Muscle of leg (tissue), 11 donors: Measurements from ENCODE around the gene NDUFB2. TPM values are rescaled to one million over a fixed set of nuclear protein-coding genes. Genes with fewer than 3 reads are reported as not detected.

Experiments used
- DNase-seq: peaks from one replicate; pipeline ENCODE4 v3.0.0; 2013
- H3K27ac ChIP-seq: one replicate; pipeline ENCODE4 v1.5.1; 2013; ENCODE audit warnings: mild to moderate bottlenecking, low read length, control low read depth
- H3K27me3 ChIP-seq: one replicate; pipeline ENCODE4 v1.6.1; 2013; ENCODE audit warnings: low read length; ENCODE audit not compliant: control insufficient read depth, insufficient read depth
- H3K36me3 ChIP-seq: one replicate; pipeline ENCODE4 v1.6.1; 2013; ENCODE audit warnings: low read length; ENCODE audit not compliant: control insufficient read depth, insufficient read depth
- H3K4me1 ChIP-seq: one replicate; pipeline ENCODE4 v1.6.1; 2013; ENCODE audit warnings: low read length; ENCODE audit not compliant: control insufficient read depth, insufficient read depth
- H3K4me3 ChIP-seq: one replicate; pipeline ENCODE4 v1.5.1; 2013; ENCODE audit warnings: low read length, control low read depth
- H3K9me3 ChIP-seq: replicated peaks from 2 replicates; pipeline ENCODE4 v1.6.1; 2013; ENCODE audit warnings: low read depth, low read length; ENCODE audit not compliant: control insufficient read depth
- WGBS: methylation state at CpG from one replicate; pipeline ENCODE4 v1.1.5; 2013; ENCODE audit warnings: missing lambda C conversion rate; ENCODE audit not compliant: insufficient coverage; 5-methylcytosine and 5-hydroxymethylcytosine counted together
- polyA plus RNA-seq, 8 donors: library from polyadenylated mRNA; unstranded; fragments of 120-200 nt; gene quantifications; one replicate each; pipeline versions ENCODE4 v1.2.1 to v1.2.3, GENCODE V29; 2013; ENCODE audit warnings: inconsistent platforms in 1 of 8, low replicate concordance in 1 of 8; ENCODE audit not compliant: insufficient read length in 8 of 8, insufficient read depth in 1 of 8
- total RNA-seq: library from RNA; stranded (reverse); fragments of 120-200 nt; gene quantifications from one replicate; pipeline ENCODE4 v1.2.4, GENCODE V29; 2013

Gene NDUFB2
- total and polyA plus RNA-seq, 9 donors = 147 to 270 (median 166) TPM

- DNase-seq = no peak
- 80% methylated on average over 2 of the region's 4 CpGs for WGBS
- Histone ChIP-seq H3K27ac (no peak overlapping the region), H3K4me1 (peaks cover 18% of the 10 kb centered on the region), H3K36me3 (no peaks in the 10 kb centered on the region), H3K9me3 (no peaks in the 10 kb centered on the region), H3K4me3 (no peak overlapping the region), H3K27me3 (no peaks in the 10 kb centered on the region)
Observed at GRCh38 chr7:140670343-140670935, 26.1 kb upstream of the NDUFB2 start.

- H3K27me3 ChIP-seq = no peaks in the 10 kb centered on the region
- H3K9me3 ChIP-seq = no peaks in the 10 kb centered on the region
- H3K27ac ChIP-seq = no peak overlapping the region
- DNase-seq = no peak
- H3K4me3 ChIP-seq = no peak overlapping the region
- H3K36me3 ChIP-seq = peaks cover 3% of the 10 kb centered on the region
- WGBS = 75% methylated on average over 10 of the region's 15 CpGs
- H3K4me1 ChIP-seq = peaks cover 18% of the 10 kb centered on the region
Observed at GRCh38 chr7:140671966-140672365, 24.5 kb upstream of the NDUFB2 start.

- H3K9me3 ChIP-seq = no peaks in the 10 kb centered on the region
- peaks cover 18% of the 10 kb centered on the region for H3K4me1 ChIP-seq
- peak; percentile 58 for DNase-seq
- H3K27ac ChIP-seq = peak within 1 kb of the TSS; percentile 65
- WGBS = 0% methylated on average over 15 of the region's 41 CpGs
- H3K4me3 ChIP-seq = peak within 1 kb of the TSS; percentile 66
- H3K27me3 ChIP-seq = no peaks in the 10 kb centered on the region
- H3K36me3 ChIP-seq = peaks cover 4% of the 10 kb centered on the region
Observed at GRCh38 chr7:140672382-140673062, 24.0 kb upstream of the NDUFB2 start, which contains the start of gene ADCK2. Gene ADCK2 (plus strand): TSS chr7:140672945. CDS start chr7:140673331, 386 bp downstream.

- no peaks in the 10 kb centered on the region for H3K27me3 ChIP-seq
- peak; percentile 64 for DNase-seq
- H3K4me3 ChIP-seq = peak overlapping the region; percentile 66
- H3K4me1 ChIP-seq = peaks cover 18% of the 10 kb centered on the region
- H3K36me3 ChIP-seq = peaks cover 10% of the 10 kb centered on the region
- under 1% methylated on average over 71 of the region's 72 CpGs for WGBS
- H3K27ac ChIP-seq = peak overlapping the region; percentile 65
- no peaks in the 10 kb centered on the region for H3K9me3 ChIP-seq
Observed at GRCh38 chr7:140673063-140673773, 23.3 kb upstream of the NDUFB2 start.

GRCh38 chr7:140673774-140674155, 22.7 kb upstream of the NDUFB2 start:
- DNase-seq = no peak
- 23% methylated on average over 15 of the region's 18 CpGs for WGBS
- peaks cover 11% of the 10 kb centered on the region for H3K36me3 ChIP-seq
- no peaks in the 10 kb centered on the region for H3K27me3 ChIP-seq
- peak overlapping the region; percentile 65 for H3K27ac ChIP-seq
- peaks cover 18% of the 10 kb centered on the region for H3K4me1 ChIP-seq
- no peaks in the 10 kb centered on the region for H3K9me3 ChIP-seq
- peak overlapping the region; percentile 66 for H3K4me3 ChIP-seq

- DNase-seq = no peak
- H3K4me1 ChIP-seq = peaks cover 18% of the 10 kb centered on the region
- no peaks in the 10 kb centered on the region for H3K27me3 ChIP-seq
- 91% methylated on average over 4 of the region's 5 CpGs for WGBS
- H3K36me3 ChIP-seq = peaks cover 17% of the 10 kb centered on the region
- H3K4me3 ChIP-seq = no peak overlapping the region
- no peak overlapping the region for H3K27ac ChIP-seq
- H3K9me3 ChIP-seq = no peaks in the 10 kb centered on the region
Observed at GRCh38 chr7:140674356-140674800, 22.1 kb upstream of the NDUFB2 start.

GRCh38 chr7:140674899-140675701, 21.4 kb upstream of the NDUFB2 start:
- H3K36me3 ChIP-seq = peaks cover 18% of the 10 kb centered on the region
- no peak overlapping the region for H3K27ac ChIP-seq
- no peaks in the 10 kb centered on the region for H3K27me3 ChIP-seq
- H3K4me1 ChIP-seq = peaks cover 18% of the 10 kb centered on the region
- no peak overlapping the region for H3K4me3 ChIP-seq
- no peaks in the 10 kb centered on the region for H3K9me3 ChIP-seq
- peak; percentile 69 for DNase-seq
- WGBS = 67% methylated on average over 4 of the region's 8 CpGs

- DNase-seq = no peak
- Histone ChIP-seq H3K4me1 (peaks cover 18% of the 10 kb centered on the region), H3K9me3 (no peaks in the 10 kb centered on the region), H3K4me3 (no peak overlapping the region), H3K27me3 (no peaks in the 10 kb centered on the region), H3K27ac (no peak overlapping the region), H3K36me3 (peaks cover 20% of the 10 kb centered on the region)
- no CpG with 5 or more reads among the region's 4 CpGs for WGBS
Observed at GRCh38 chr7:140675726-140676125, 20.8 kb upstream of the NDUFB2 start.

GRCh38 chr7:140676306-140676705, 20.2 kb upstream of the NDUFB2 start:
- DNase-seq = no peak
- WGBS = 89% methylated on average over 1 of the region's 3 CpGs

More at GRCh38 chr7:140676306-140676705, 20.2 kb upstream of the NDUFB2 start:
- Histone ChIP-seq H3K27me3 (no peaks in the 10 kb centered on the region), H3K4me3 (no peak overlapping the region), H3K27ac (no peak overlapping the region), H3K4me1 (peaks cover 18% of the 10 kb centered on the region), H3K36me3 (peaks cover 24% of the 10 kb centered on the region), H3K9me3 (no peaks in the 10 kb centered on the region)
